SU-DHL-6 (cell line): ENCODE results near the gene GPR55.

ENCODE experiments used
- CTCF ChIP-seq: fragments of 200-600 bp; sonication (generic); IDR thresholded peaks from one replicate; pipeline ENCODE4 v1.5.1; 2017; ENCODE audit warnings: antibody characterized with exemption, mild to moderate bottlenecking, low read length, moderate library complexity; ENCODE audit not compliant: insufficient read depth, poor library complexity, severe bottlenecking
- EZH2phosphoT487 ChIP-seq: fragments of 200-600 bp; sonication (generic), shearing (Covaris generic); conservative IDR thresholded peaks from 2 replicates; pipeline ENCODE4 v1.6.1; 2018; ENCODE audit warnings: mild to moderate bottlenecking, antibody characterized with exemption, low read length, moderate library complexity, mixed read lengths

- TF ChIP-seq CTCF (no peak), EZH2phosphoT487 (no peak)
Measured at GRCh38 chr2:230898713-230899091, 26.3 kb downstream of the GPR55 start.
